GM18505 (cell line): Measurements from ENCODE around the gene KCNK10.

Source experiments
- ATAC-seq: cut with Tn5 transposase; IDR thresholded peaks from one replicate; pipeline ENCODE4 v1.9.1; 2021; ENCODE audit not compliant: unreplicated experiment
- POLR2A ChIP-seq: IDR thresholded peaks from 4 replicates; pipeline ENCODE4 v1.6.1; 2011; ENCODE audit warnings: borderline replicate concordance; ENCODE audit not compliant: insufficient read depth, insufficient read length; ENCODE audit errors: extremely low read depth

The KCNK10 gene

GRCh38 chr14:88327497-88327896, 4.4 kb upstream of the KCNK10 start:
- no peak for ATAC-seq
- no peak for TF ChIP-seq POLR2A

DNA sequence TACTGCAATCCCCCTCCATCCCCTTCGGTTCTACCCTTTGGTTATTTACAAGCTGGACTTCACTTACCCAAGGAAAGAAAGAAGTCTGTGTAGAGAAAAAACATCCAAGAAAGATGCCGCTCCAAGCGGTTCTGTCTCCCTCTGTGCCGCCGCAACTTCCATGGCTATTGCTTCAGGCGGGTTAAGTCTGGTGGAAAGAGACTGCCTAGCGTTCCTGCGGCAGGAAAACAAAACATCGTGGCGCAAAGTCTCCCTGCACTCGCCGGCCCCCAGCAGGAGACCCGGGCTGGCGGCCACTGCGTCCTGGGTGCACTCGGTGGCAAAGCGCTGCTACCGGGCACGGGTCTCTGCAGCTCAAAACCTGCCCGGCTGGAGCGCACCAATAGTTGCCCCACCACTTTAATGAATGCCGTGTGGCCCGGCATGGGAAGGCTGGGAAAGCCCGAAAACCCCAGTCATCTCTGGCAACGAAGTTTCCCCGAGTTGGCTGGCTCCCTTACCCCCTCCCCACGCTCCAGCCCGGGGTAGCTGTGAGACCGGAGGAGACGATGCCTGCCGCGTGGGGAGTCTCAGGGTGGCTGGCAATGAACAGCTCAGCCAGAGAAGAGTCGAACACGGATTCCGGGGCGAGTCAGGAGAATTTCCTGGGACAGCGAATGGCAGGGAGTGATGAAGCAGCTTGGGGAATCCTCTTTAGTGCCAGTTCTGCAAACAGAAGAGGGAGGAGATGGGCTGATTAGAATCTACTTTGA, 3.5 kb upstream of the KCNK10 start:
- TF ChIP-seq POLR2A: no peak
- no peak for ATAC-seq

GRCh38 chr14:88325883-88326282, 2.8 kb upstream of the KCNK10 start:
- TF ChIP-seq POLR2A: no peak
- ATAC-seq: no peak

DNA sequence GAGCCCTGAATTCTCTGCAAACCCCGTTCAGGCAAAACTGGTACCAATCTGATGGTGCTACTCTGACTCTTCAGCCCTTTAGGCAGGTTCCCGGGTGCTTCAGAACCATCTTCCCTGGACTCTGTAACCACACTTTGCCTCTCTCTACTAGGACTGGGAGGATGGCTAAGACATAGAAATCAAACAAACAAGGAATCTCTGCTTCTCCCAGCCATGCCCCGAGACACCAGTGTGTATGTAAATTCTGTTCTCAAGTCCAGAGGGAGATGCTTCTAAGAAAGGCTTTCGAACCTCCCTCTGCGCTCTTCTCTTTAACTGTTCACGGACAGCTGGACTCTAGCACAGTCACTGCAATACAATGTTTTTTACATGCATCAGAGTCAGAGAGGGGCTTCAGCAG, 1.9 kb upstream of the KCNK10 start:
- no peak for TF ChIP-seq POLR2A

GRCh38 chr14:88324491-88324890, 1.4 kb upstream of the KCNK10 start:
- TF ChIP-seq POLR2A: no peak
- no peak for ATAC-seq

More for the DNA sequence above, 1.9 kb upstream of the KCNK10 start:
- no peak for ATAC-seq

DNA sequence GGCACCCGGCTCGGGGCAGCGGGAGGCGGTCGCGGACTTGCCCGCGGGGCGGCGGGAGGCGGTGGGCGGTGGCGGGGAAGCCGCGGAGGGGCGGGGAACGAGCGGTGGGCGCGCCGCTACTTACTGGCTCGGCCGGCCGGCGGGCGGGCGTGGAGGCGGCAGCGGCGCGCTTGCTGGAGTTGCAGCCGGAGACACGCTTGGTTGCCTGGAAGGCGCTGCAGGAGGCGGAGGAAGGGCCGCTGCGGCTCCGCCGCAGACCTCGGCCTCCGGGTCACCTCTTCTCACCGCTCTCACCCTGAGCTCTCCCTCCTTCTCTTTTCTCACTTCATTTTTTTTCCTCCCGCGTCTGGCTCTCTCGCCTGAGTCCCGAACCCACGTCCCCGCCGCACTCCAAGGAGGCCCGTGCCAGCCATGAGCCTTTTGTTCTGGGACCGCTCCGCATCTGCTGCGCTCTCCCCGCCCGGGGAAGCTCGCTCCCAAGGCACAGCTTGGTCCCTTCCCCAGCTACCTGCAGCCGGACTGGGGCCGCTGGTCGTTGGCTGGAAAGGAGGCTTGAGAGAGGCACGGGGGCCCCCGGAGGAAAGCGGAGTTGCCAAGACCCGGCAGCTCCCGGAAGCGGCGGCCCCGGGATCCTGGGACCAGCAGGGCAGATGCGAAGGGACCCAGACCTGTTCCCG, 592 bp upstream of the KCNK10 start:
- peak; percentile 93 for ATAC-seq
- TF ChIP-seq POLR2A: no peak

GRCh38 chr14:88322504-88323085, 474 bp downstream of the KCNK10 start:
- ATAC-seq: no peak
- no peak for TF ChIP-seq POLR2A

DNA sequence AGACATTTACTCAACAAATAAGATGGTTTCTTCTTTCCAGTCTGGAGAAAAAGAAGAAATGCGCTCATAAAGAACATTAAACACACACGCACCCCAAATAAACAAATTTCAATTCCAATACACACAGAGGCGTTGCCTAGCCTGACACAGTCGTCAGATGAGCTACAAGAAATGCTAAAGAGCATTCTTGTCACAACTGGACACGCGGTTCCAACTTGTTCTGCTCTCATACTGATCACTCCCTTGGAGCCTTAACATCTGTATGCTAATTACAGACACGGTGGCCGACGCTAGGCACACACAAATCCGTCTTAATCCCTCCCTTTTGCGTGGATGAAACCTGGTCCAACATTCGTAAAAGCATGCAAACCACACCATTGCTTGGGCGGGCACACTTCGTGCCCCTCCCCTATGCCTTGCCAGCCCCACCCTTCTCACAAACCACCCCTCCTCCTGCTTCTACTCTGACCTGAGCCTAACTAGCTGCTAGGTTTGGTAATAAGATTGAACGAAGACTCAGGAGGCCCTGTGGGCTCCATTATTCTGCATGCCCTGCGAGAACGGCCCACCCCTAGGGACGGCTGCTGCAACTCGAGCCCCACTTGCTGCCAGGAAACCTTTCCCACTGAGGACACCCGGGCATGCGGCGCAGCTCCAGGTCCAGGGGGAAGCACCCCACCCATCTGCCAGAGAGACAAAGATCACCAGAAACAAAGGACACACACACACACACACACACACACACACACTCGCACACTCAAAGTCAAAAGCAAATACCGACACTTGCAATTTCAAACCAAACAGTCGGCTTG, 1.2 kb downstream of the KCNK10 start:
- no peak for TF ChIP-seq POLR2A
- no peak for ATAC-seq

DNA sequence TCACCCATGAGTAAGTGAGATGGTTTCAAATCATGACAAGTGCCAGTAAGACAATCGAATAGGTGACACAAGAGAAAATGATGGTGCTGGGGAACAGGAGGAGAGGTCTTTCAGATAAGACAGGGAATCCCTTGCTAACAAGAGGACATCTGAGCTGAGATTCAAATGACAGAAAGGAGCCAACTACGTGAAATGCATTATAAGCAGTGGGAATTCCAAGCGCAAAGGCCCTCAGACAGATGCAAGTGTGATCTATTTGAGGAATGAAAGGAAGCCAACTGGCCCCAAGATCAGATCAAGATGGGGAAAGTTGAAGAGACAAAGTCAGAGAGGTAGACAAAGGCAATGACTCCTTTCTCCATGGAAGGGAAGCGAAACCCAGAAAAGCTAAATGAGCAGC, 4.7 kb downstream of the KCNK10 start:
- no peak for TF ChIP-seq POLR2A
- ATAC-seq: no peak

DNA sequence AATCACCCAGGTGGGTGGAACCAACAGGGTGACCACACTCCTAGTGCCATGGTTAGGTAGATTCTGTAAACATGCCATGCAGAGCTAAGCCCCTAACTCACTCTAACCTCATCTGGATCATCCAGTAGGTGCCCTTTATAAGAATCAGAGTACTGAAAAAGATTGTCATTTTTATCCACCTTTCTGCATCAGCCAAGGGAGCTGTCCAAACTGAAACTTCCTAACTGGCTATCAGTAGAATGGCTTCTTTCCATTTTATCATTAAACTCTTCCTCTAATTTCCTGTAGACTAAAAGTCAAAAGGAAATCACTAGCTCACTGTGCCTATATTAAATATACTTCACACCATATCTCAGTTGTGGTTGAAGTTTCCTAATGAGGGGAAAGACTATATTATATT, 6.5 kb downstream of the KCNK10 start:
- no peak for ATAC-seq
- TF ChIP-seq POLR2A: no peak

GRCh38 chr14:88312257-88312656, 10.8 kb downstream of the KCNK10 start:
- no peak for ATAC-seq
- TF ChIP-seq POLR2A: no peak

- no peak for TF ChIP-seq POLR2A
- no peak for ATAC-seq
Measured at GRCh38 chr14:88311780-88312179, 11.3 kb downstream of the KCNK10 start.

GRCh38 chr14:88310449-88310848, 12.6 kb downstream of the KCNK10 start:
- ATAC-seq: no peak
- no peak for TF ChIP-seq POLR2A
